CD14-positive monocyte (primary cell): ENCODE results near the gene AIF1. TPM values are rescaled to one million over a fixed set of nuclear protein-coding genes. Genes with fewer than 3 reads are reported as not detected.

ENCODE experiments used
- DNase-seq, 3 donors: peaks; one replicate each; pipeline ENCODE4 v3.0.0-alpha.2; 2011 to 2022
- H2AFZ ChIP-seq: 2 replicates; pipeline ENCODE4 v1.6.0; 2012; ENCODE audit warnings: mild to moderate bottlenecking, low read depth, low read length, inconsistent platforms; ENCODE audit not compliant: insufficient read depth, poor library complexity, severe bottlenecking
- H3K27ac ChIP-seq, 2 donors: 1 replicate in 1 of 2; 2 replicates in 1 of 2; pipeline ENCODE4 v1.5.1; 2012 to 2013; ENCODE audit warnings: low read length in 2 of 2, control low read depth in 1 of 2, inconsistent platforms in 1 of 2, low read depth in 1 of 2, mild to moderate bottlenecking in 1 of 2
- H3K27me3 ChIP-seq, 2 donors: one replicate each; pipeline versions ENCODE4 v1.6.0 to v1.6.1; 2011 to 2013; ENCODE audit warnings: low read length in 2 of 2; ENCODE audit not compliant: control insufficient read depth in 2 of 2, insufficient read depth in 2 of 2
- H3K36me3 ChIP-seq, 2 donors: replicated peaks in 1 of 2; 1 replicate in 1 of 2; 2 replicates in 1 of 2; pipeline versions ENCODE4 v1.5.1 to v1.6.1; 2012 to 2013; ENCODE audit warnings: low read length in 2 of 2, control low read depth in 1 of 2, inconsistent platforms in 1 of 2, mild to moderate bottlenecking in 1 of 2; ENCODE audit not compliant: insufficient read depth in 2 of 2, control insufficient read depth in 1 of 2
- H3K4me1 ChIP-seq, 2 donors: 1 replicate in 1 of 2; 2 replicates in 1 of 2; pipeline versions ENCODE4 v1.5.1 to v1.6.1; 2012 to 2013; ENCODE audit warnings: low read length in 2 of 2, control low read depth in 1 of 2, inconsistent platforms in 1 of 2, mild to moderate bottlenecking in 1 of 2, moderate library complexity in 1 of 2; ENCODE audit not compliant: insufficient read depth in 2 of 2, control insufficient read depth in 1 of 2
- H3K4me2 ChIP-seq: replicated peaks from 2 replicates; pipeline ENCODE3; 2012; ENCODE audit warnings: low read length, moderate library complexity, mild to moderate bottlenecking; ENCODE audit not compliant: poor library complexity, severe bottlenecking; ENCODE audit errors: extremely low read depth
- H3K4me3 ChIP-seq, 3 experiments: fragments of 200-600 bp in 1 of 3; sonication (generic) in 1 of 3; replicated peaks in 1 of 3; 1 replicate in 2 of 3; 2 replicates in 1 of 3; pipeline ENCODE4 v1.5.1; 2011 to 2013; ENCODE audit warnings: low read length in 3 of 3, mild to moderate bottlenecking in 3 of 3, control low read depth in 2 of 3, low read depth in 2 of 3, inconsistent platforms in 1 of 3, moderate library complexity in 1 of 3
- H3K79me2 ChIP-seq: 2 replicates; pipeline ENCODE4 v1.6.0; 2012; ENCODE audit warnings: mild to moderate bottlenecking, control low read depth, inconsistent platforms, low read length, moderate library complexity; ENCODE audit not compliant: insufficient read depth
- H3K9ac ChIP-seq: 2 replicates; pipeline ENCODE4 v1.6.0; 2017; ENCODE audit warnings: low read length, mild to moderate bottlenecking; ENCODE audit not compliant: insufficient read depth, poor library complexity, severe bottlenecking
- H3K9me3 ChIP-seq, 2 donors: replicated peaks in 1 of 2; 1 replicate in 1 of 2; 2 replicates in 1 of 2; pipeline versions ENCODE4 v1.5.1 to v1.6.1; 2012 to 2013; ENCODE audit warnings: low read length in 2 of 2, control low read depth in 1 of 2; ENCODE audit not compliant: control insufficient read depth in 1 of 2, insufficient read depth in 1 of 2
- H4K20me1 ChIP-seq: 2 replicates; pipeline ENCODE4 v1.6.0; 2012; ENCODE audit warnings: mild to moderate bottlenecking, low read length, control low read depth, moderate library complexity; ENCODE audit not compliant: insufficient read depth
- H3K27ac Mint-ChIP-seq, 7 donors: one replicate each; pipeline ENCODE4 v1.8.0; 2020; ENCODE audit warnings: mild to moderate bottlenecking in 7 of 7, mixed read lengths in 7 of 7, moderate library complexity in 6 of 7, inconsistent platforms in 2 of 7
- H3K27me3 Mint-ChIP-seq, 3 donors: one replicate each; pipeline ENCODE4 v1.8.0; 2021 to 2022; ENCODE audit warnings: low read depth in 3 of 3, mild to moderate bottlenecking in 3 of 3, mixed read lengths in 3 of 3, moderate library complexity in 3 of 3, inconsistent platforms in 1 of 3
- H3K36me3 Mint-ChIP-seq, 2 donors: one replicate each; pipeline ENCODE4 v1.8.0; 2020; ENCODE audit warnings: mixed read lengths in 2 of 2, inconsistent platforms in 1 of 2, mild to moderate bottlenecking in 1 of 2
- H3K4me1 Mint-ChIP-seq: one replicate; pipeline ENCODE4 v1.8.0; 2020; ENCODE audit warnings: mild to moderate bottlenecking, mixed read lengths
- H3K4me3 Mint-ChIP-seq, 2 donors: one replicate each; pipeline ENCODE4 v1.8.0; 2020; ENCODE audit warnings: mild to moderate bottlenecking in 2 of 2, mixed read lengths in 2 of 2, moderate library complexity in 1 of 2
- H3K9me3 Mint-ChIP-seq, 7 donors: one replicate each; pipeline ENCODE4 v1.8.0; 2020 to 2022; ENCODE audit warnings: mixed read lengths in 7 of 7, mild to moderate bottlenecking in 6 of 7, moderate library complexity in 6 of 7, inconsistent platforms in 2 of 7
- CTCF ChIP-seq: fragments of 200-600 bp; IDR thresholded peaks from one replicate; pipeline ENCODE4 v1.8.0; 2022; ENCODE audit warnings: antibody characterized with exemption, mild to moderate bottlenecking
- WGBS: methylation state at CpG from one replicate; pipeline ENCODE4 v1.1.5; 2013; ENCODE audit warnings: missing lambda C conversion rate; ENCODE audit not compliant: insufficient coverage; 5-methylcytosine and 5-hydroxymethylcytosine counted together
- intact Hi-C, 2 donors: fragments of 100-400 bp; cut with micrococcal nuclease; formaldehyde crosslinking; loops; one replicate each; pipeline versions ENCODE4 v1.15.0 to v1.15.1; 2023
- polyA plus RNA-seq, 3 donors: library from polyadenylated mRNA; depleted of rRNA in 1 of 3; unstranded in 2 of 3; stranded (reverse) in 1 of 3; fragments of 300-500 nt in 2 of 3; fragments of >200 nt in 1 of 3; fragmentation: Illumina TruSeq in 2 of 3; gene quantifications; 1 replicate in 2 of 3; 2 replicates in 1 of 3; pipeline ENCODE4 v1.2.3, GENCODE V29; 2012 to 2021
- small RNA-seq: library from RNA; depleted of rRNA; stranded (forward); fragments of <200 nt; gene quantifications from one replicate; pipeline ENCODE3, GENCODE V24; 2012; ENCODE audit warnings: low read depth; ENCODE audit not compliant: insufficient read length

AIF1 gene
- polyA plus RNA-seq, 3 donors: 952 to 2,310 (median 2,275) TPM

- Mint-ChIP-seq H3K27me3 (peaks cover 0 to 1% (median 0%) of the 10 kb centered on the region in 3 donors), H3K36me3 (peaks cover 66 to 78% of the 10 kb centered on the region in 2 donors), H3K27ac (peak overlapping the region; percentile 96 to 98 (median 98)), H3K9me3 (peaks cover 0 to under 1% (median 0%) of the 10 kb centered on the region in 7 donors), H3K4me1 (peaks cover 46% of the 10 kb centered on the region), H3K4me3 (peak overlapping the region; percentile 93 to 98)
- Histone ChIP-seq H3K36me3 (peaks cover 51 to 70% of the 10 kb centered on the region in 2 donors), H3K79me2 (peaks cover 68% of the 10 kb centered on the region), H4K20me1 (peaks cover 11% of the 10 kb centered on the region), H2AFZ (peak overlapping the region; percentile 81), H3K27ac (peak overlapping the region; percentile 93 to 95), H3K4me1 (peaks cover 42 to 53% of the 10 kb centered on the region in 2 donors), H3K9me3 (no peaks in the 10 kb centered on the region), H3K9ac (peak overlapping the region; percentile 88), H3K4me3 (peak overlapping the region; percentile 87 to 94 (median 90)), H3K4me2 (peak overlapping the region; percentile 97), H3K27me3 (no peaks in the 10 kb centered on the region)
- WGBS: 8% methylated on average over 15 of the region's 15 CpGs
- TF ChIP-seq CTCF: no peak
- DNase-seq: no peak
- intact Hi-C loops: loop anchor here (5.0 kb wide), 5 partner anchors 36 to 291 kb away; partner anchors contain the start of genes ABHD16A (in 1 of the 2), CLIC1 (in 1 of the 2), DDX39B (in 1 of the 2) and NELFE (in 1 of the 2)
These were observed 51.4 kb downstream of the AIF1 start for GRCh38 chr6:31666337-31666965.

Small RNAs within 50 kb of the gene (small RNA-seq; reads per million reads assigned to genes)
- gene MIR6832 (not detected), gene RF00019 (not detected), gene SNORA38 (138 reads per million, percentile 97 among the genes with 10 or more reads in this experiment), gene UQCRHP1 (not detected)

Other genes starting within 250 kb of the AIF1 start
- gene MICA, start 211.6 kb upstream of the AIF1 start, polyA plus RNA-seq: 10 to 100 TPM in 1 of 3 donors, 1 to 10 TPM in 2; 5.6 to 16.5 (median 6.9) TPM
- gene MICB, start 117.1 kb upstream of the AIF1 start, polyA plus RNA-seq: 10 to 100 TPM in 2 of 3 donors, 1 to 10 TPM in 1; 8.1 to 34.8 (median 11.4) TPM
- not detected for gene MCCD1, start 86.3 kb upstream of the AIF1 start, polyA plus RNA-seq
- gene DDX39B, start 73.2 kb upstream of the AIF1 start, polyA plus RNA-seq: 1,000 to 10,000 TPM in 1 of 3 donors, 10 to 100 TPM in 2; 64.1 to 1,059 (median 67.8) TPM
- gene ATP6V1G2, start 68.6 kb upstream of the AIF1 start, polyA plus RNA-seq: under 1 TPM in 1 of 3 donors, not detected in 2; 0.41 TPM
- gene NFKBIL1, start 67.6 kb upstream of the AIF1 start, polyA plus RNA-seq: 10 to 100 TPM in 1 of 3 donors, 1 to 10 TPM in 2; 7.7 to 10.3 (median 8.0) TPM
- under 1 TPM in 2 of 3 donors, not detected in 1; 0.26 to 0.28 TPM for gene LTA, start 42.9 kb upstream of the AIF1 start, polyA plus RNA-seq
- gene TNF, start 39.7 kb upstream of the AIF1 start, polyA plus RNA-seq: 10 to 100 TPM in 1 of 3 donors, 1 to 10 TPM in 2; 7.1 to 13.7 (median 9.6) TPM
- gene LTB, start 32.8 kb upstream of the AIF1 start, polyA plus RNA-seq: 10 to 100 TPM; 12.6 to 25.5 (median 21.6) TPM
- 1,000 to 10,000 TPM; 1,103 to 1,584 (median 1,202) TPM for gene LST1, start 29.0 kb upstream of the AIF1 start, polyA plus RNA-seq
- 1 to 10 TPM in 1 of 3 donors, under 1 TPM in 1, not detected in 1; 0.54 to 1.2 TPM for gene NCR3, start 22.2 kb upstream of the AIF1 start, polyA plus RNA-seq
- 10 to 100 TPM in 1 of 3 donors, 1 to 10 TPM in 2; 1.2 to 76.7 (median 2.3) TPM for gene PRRC2A, start 5.5 kb downstream of the AIF1 start, polyA plus RNA-seq
- gene BAG6, start 37.4 kb downstream of the AIF1 start, polyA plus RNA-seq: 100 to 1,000 TPM in 1 of 3 donors, 10 to 100 TPM in 2; 15.4 to 195 (median 15.6) TPM
- gene APOM, start 40.7 kb downstream of the AIF1 start, polyA plus RNA-seq: 1 to 10 TPM; 4.2 to 8.3 (median 4.8) TPM
- gene C6orf47, start 45.5 kb downstream of the AIF1 start, polyA plus RNA-seq: 10 to 100 TPM in 2 of 3 donors, 1 to 10 TPM in 1; 8.0 to 23.4 (median 18.1) TPM
- gene GPANK1, start 49.8 kb downstream of the AIF1 start, polyA plus RNA-seq: 10 to 100 TPM; 10.8 to 13.9 (median 12.0) TPM
- 100 to 1,000 TPM; 147 to 227 (median 195) TPM for gene CSNK2B, start 50.8 kb downstream of the AIF1 start, polyA plus RNA-seq
- 10 to 100 TPM in 1 of 3 donors, under 1 TPM in 1, not detected in 1; 0.17 to 55.1 TPM for gene LY6G5B, start 54.7 kb downstream of the AIF1 start, polyA plus RNA-seq
- gene LY6G5C, start 65.8 kb downstream of the AIF1 start, polyA plus RNA-seq: 1 to 10 TPM; 4.8 to 7.3 (median 5.8) TPM
- gene ABHD16A, start 88.1 kb downstream of the AIF1 start, polyA plus RNA-seq: 100 to 1,000 TPM in 1 of 3 donors, 10 to 100 TPM in 2; 53.0 to 122 (median 56.0) TPM
- under 1 TPM in 1 of 3 donors, not detected in 2; 0.51 TPM for gene LY6G6F, start 91.6 kb downstream of the AIF1 start, polyA plus RNA-seq
- gene LY6G6D, start 100.1 kb downstream of the AIF1 start, polyA plus RNA-seq: not detected
- under 1 TPM in 1 of 3 donors, not detected in 2; 0.27 TPM for gene LY6G6C, start 106.5 kb downstream of the AIF1 start, polyA plus RNA-seq
- under 1 TPM; 0.09 to 0.75 (median 0.68) TPM for gene MPIG6B, start 108.1 kb downstream of the AIF1 start, polyA plus RNA-seq
- 10 to 100 TPM; 29.8 to 56.0 (median 30.6) TPM for gene DDAH2, start 114.1 kb downstream of the AIF1 start, polyA plus RNA-seq
- gene CLIC1, start 121.3 kb downstream of the AIF1 start, polyA plus RNA-seq: 1,000 to 10,000 TPM in 2 of 3 donors, 100 to 1,000 TPM in 1; 676 to 1,304 (median 1,196) TPM
- 10 to 100 TPM in 1 of 3 donors, 1 to 10 TPM in 1, under 1 TPM in 1; 0.58 to 31.2 (median 1.9) TPM for gene MSH5, start 124.8 kb downstream of the AIF1 start, polyA plus RNA-seq
- gene SAPCD1, start 147.4 kb downstream of the AIF1 start, polyA plus RNA-seq: 10 to 100 TPM in 1 of 3 donors, not detected in 2; 10.4 TPM
- gene VWA7, start 162.1 kb downstream of the AIF1 start, polyA plus RNA-seq: under 1 TPM in 1 of 3 donors, not detected in 2; 0.57 TPM
- gene VARS1, start 180.5 kb downstream of the AIF1 start, polyA plus RNA-seq: 10 to 100 TPM; 22.2 to 28.9 (median 27.3) TPM
- gene LSM2, start 191.7 kb downstream of the AIF1 start, polyA plus RNA-seq: 10 to 100 TPM; 26.0 to 41.0 (median 40.0) TPM
- under 1 TPM; 0.53 to 0.72 (median 0.55) TPM for gene HSPA1L, start 200.0 kb downstream of the AIF1 start, polyA plus RNA-seq
- gene HSPA1A, start 200.3 kb downstream of the AIF1 start, polyA plus RNA-seq: 100 to 1,000 TPM; 144 to 215 (median 200) TPM
- gene HSPA1B, start 212.5 kb downstream of the AIF1 start, polyA plus RNA-seq: 10 to 100 TPM in 1 of 3 donors, 1 to 10 TPM in 2; 3.4 to 81.4 (median 4.8) TPM
- gene NEU1, start 247.6 kb downstream of the AIF1 start, polyA plus RNA-seq: 10 to 100 TPM; 70.2 to 89.5 (median 81.8) TPM